NT2/D1 (cell line): Measurements from ENCODE around the gene BMPR1B.

Experiments
- SUZ12 ChIP-seq: IDR thresholded peaks from 2 replicates; pipeline ENCODE4 v1.6.1; 2011; ENCODE audit not compliant: insufficient read length, insufficient read depth; ENCODE audit errors: extremely low read depth
- YY1 ChIP-seq: IDR thresholded peaks from 2 replicates; pipeline ENCODE4 v1.6.1; 2011; ENCODE audit not compliant: insufficient read length, insufficient read depth
- ZNF274 ChIP-seq: IDR thresholded peaks from 2 replicates; pipeline ENCODE4 v1.6.1; 2011; ENCODE audit warnings: mild to moderate bottlenecking, low read depth, low read length

GRCh38 chr4:94739741-94740140 lies 18.0 kb upstream of the BMPR1B start:
- TF ChIP-seq ZNF274: no peak
- TF ChIP-seq YY1: no peak
- TF ChIP-seq SUZ12: no peak
